PC-9 (cell line): ENCODE data around the gene LRMDA.

Experiments
- CTCF ChIP-seq: fragments of 200-600 bp; sonication (generic); conservative IDR thresholded peaks from 2 replicates; pipeline ENCODE4 v1.6.1; 2017; ENCODE audit warnings: mixed run types, antibody characterized with exemption, mild to moderate bottlenecking, moderate library complexity
- EZH2 ChIP-seq: fragments of 200-600 bp; sonication (generic); IDR thresholded peaks from 2 replicates; pipeline ENCODE4 v1.8.0; 2017; ENCODE audit warnings: antibody characterized with exemption, low read depth

- no peak for TF ChIP-seq CTCF
- no peak for TF ChIP-seq EZH2
Observed at GRCh38 chr10:76129213-76129612, 697.8 kb downstream of the LRMDA start.
